ENCODE results near the gene GPBP1L1. TPM values are rescaled to one million over a fixed set of nuclear protein-coding genes. Genes with fewer than 3 reads are reported as not detected.

Gene GPBP1L1
- total and polyA plus RNA-seq, 9 of the 15 experiments (the other 6 are each of a cell fraction or from before 2014, with no cell fraction given), result 86.0 to 216 (median 138) TPM

DNA sequence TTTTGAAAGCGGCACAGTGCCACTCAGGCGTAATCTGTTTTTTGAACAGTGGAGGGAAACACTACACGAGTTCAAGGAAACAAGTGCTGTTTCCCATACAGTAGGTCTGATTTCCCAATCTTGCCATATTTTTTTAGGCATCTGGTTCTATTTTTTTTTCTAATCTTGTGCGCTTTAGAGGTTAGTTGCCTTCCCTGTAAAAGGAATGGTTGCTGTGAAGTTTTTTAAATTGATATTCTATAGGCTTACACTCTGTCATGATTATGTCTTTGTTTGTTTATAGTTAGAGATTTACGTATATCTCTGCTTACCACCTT is 101.3 kb downstream of the GPBP1L1 start:
- intact Hi-C loops (cut with micrococcal nuclease) (no loop called here), in situ Hi-C loops (cut with MboI) (no loop called here)
- H2AFZ ChIP-seq (ENCODE audit: low read depth, low read length), result no peak overlapping the region
- TF ChIP-seq JUND (IDR thresholded peaks at IDR 0.05; ENCODE audit: borderline replicate concordance, low read depth, low read length) (no peak), JUND (tag; IDR thresholded peaks at IDR 0.05; ENCODE audit: borderline replicate concordance, low read depth, low read length) (no peak), NFE2L1 (tag; IDR thresholded peaks at IDR 0.05; ENCODE audit: borderline replicate concordance, low read depth) (no peak), HNRNPUL1 (IDR thresholded peaks at IDR 0.05; ENCODE audit: low read length) (no peak), RBM22 (IDR thresholded peaks at IDR 0.05; ENCODE audit: low read depth, low read length, poor library complexity, severe bottlenecking) (no peak), ZNF175 (CRISPR knock-in tag; IDR thresholded peaks at IDR 0.05; ENCODE audit: low read depth) (no peak), HNRNPL (IDR thresholded peaks at IDR 0.05; ENCODE audit: low read depth, low read length) (no peak), ZEB2 (IDR thresholded peaks at IDR 0.05) (no peak), ZFP36 (IDR thresholded peaks at IDR 0.05; ENCODE audit: low read depth, low read length, partially characterized antibody) (no peak)
- TF ChIP-seq, protein P1, sequence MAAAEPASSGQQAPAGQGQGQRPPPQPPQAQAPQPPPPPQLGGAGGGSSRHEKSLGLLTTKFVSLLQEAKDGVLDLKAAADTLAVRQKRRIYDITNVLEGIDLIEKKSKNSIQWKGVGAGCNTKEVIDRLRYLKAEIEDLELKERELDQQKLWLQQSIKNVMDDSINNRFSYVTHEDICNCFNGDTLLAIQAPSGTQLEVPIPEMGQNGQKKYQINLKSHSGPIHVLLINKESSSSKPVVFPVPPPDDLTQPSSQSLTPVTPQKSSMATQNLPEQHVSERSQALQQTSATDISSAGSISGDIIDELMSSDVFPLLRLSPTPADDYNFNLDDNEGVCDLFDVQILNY (CRISPR knock-in tag; IDR thresholded peaks at IDR 0.05), result no peak
- TF ChIP-seq, protein P2, sequence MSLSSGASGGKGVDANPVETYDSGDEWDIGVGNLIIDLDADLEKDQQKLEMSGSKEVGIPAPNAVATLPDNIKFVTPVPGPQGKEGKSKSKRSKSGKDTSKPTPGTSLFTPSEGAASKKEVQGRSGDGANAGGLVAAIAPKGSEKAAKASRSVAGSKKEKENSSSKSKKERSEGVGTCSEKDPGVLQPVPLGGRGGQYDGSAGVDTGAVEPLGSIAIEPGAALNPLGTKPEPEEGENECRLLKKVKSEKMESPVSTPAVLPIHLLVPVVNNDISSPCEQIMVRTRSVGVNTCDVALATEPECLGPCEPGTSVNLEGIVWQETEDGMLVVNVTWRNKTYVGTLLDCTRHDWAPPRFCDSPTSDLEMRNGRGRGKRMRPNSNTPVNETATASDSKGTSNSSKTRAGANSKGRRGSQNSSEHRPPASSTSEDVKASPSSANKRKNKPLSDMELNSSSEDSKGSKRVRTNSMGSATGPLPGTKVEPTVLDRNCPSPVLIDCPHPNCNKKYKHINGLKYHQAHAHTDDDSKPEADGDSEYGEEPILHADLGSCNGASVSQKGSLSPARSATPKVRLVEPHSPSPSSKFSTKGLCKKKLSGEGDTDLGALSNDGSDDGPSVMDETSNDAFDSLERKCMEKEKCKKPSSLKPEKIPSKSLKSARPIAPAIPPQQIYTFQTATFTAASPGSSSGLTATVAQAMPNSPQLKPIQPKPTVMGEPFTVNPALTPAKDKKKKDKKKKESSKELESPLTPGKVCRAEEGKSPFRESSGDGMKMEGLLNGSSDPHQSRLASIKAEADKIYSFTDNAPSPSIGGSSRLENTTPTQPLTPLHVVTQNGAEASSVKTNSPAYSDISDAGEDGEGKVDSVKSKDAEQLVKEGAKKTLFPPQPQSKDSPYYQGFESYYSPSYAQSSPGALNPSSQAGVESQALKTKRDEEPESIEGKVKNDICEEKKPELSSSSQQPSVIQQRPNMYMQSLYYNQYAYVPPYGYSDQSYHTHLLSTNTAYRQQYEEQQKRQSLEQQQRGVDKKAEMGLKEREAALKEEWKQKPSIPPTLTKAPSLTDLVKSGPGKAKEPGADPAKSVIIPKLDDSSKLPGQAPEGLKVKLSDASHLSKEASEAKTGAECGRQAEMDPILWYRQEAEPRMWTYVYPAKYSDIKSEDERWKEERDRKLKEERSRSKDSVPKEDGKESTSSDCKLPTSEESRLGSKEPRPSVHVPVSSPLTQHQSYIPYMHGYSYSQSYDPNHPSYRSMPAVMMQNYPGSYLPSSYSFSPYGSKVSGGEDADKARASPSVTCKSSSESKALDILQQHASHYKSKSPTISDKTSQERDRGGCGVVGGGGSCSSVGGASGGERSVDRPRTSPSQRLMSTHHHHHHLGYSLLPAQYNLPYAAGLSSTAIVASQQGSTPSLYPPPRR (CRISPR knock-in tag; IDR thresholded peaks at IDR 0.05; ENCODE audit: borderline replicate concordance), result 0 out of 2 replicates have a peak, but pooled peaks have one; percentile 31
- TF ChIP-seq, protein P3, sequence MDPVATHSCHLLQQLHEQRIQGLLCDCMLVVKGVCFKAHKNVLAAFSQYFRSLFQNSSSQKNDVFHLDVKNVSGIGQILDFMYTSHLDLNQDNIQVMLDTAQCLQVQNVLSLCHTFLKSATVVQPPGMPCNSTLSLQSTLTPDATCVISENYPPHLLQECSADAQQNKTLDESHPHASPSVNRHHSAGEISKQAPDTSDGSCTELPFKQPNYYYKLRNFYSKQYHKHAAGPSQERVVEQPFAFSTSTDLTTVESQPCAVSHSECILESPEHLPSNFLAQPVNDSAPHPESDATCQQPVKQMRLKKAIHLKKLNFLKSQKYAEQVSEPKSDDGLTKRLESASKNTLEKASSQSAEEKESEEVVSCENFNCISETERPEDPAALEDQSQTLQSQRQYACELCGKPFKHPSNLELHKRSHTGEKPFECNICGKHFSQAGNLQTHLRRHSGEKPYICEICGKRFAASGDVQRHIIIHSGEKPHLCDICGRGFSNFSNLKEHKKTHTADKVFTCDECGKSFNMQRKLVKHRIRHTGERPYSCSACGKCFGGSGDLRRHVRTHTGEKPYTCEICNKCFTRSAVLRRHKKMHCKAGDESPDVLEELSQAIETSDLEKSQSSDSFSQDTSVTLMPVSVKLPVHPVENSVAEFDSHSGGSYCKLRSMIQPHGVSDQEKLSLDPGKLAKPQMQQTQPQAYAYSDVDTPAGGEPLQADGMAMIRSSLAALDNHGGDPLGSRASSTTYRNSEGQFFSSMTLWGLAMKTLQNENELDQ (CRISPR knock-in tag; IDR thresholded peaks at IDR 0.05; ENCODE audit: borderline replicate concordance), result 0 out of 2 replicates have a peak, but pooled peaks have one; percentile 18
- TF ChIP-seq, protein P4, sequence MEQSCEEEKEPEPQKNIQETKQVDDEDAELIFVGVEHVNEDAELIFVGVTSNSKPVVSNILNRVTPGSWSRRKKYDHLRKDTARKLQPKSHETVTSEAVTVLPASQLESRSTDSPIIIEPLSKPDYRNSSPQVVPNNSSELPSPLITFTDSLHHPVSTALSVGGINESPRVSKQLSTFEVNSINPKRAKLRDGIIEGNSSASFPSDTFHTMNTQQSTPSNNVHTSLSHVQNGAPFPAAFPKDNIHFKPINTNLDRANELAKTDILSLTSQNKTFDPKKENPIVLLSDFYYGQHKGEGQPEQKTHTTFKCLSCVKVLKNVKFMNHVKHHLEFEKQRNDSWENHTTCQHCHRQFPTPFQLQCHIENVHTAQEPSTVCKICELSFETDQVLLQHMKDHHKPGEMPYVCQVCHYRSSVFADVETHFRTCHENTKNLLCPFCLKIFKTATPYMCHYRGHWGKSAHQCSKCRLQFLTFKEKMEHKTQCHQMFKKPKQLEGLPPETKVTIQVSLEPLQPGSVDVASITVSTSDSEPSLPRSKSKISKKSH (CRISPR knock-in tag; IDR thresholded peaks at IDR 0.05), result no peak

More for the DNA sequence above, 101.3 kb downstream of the GPBP1L1 start:
- ChIA-PET CTCF (ENCODE audit: low intra/inter-chr PET ratio) (no interaction called here), POLR2A (interaction anchor here (0.6 to 10.2 kb wide), 48 partner anchors 9 to 1218 kb away, joined by 3 to 142 read pairs (median 5); partner anchors contain the start of genes AKR1A1, CCDC163, GPBP1L1 and MMACHC)
- DNase-seq (ENCODE audit: extremely low read depth in 1 of 4, low spot score in 3 of 4), result no peak
- Histone ChIP-seq H3K36me3 (ENCODE audit: control insufficient read depth, insufficient read depth, low read length) (peaks cover 49% of the 10 kb centered on the region), H3K79me2 (ENCODE audit: control insufficient read depth, insufficient read depth, low read length) (peaks cover 66% of the 10 kb centered on the region), H3K9ac (ENCODE audit: insufficient read depth in 1 of 2, low read depth in 2 of 2, low read length in 2 of 2) (peak overlapping the region; percentile 99 to 100), H3K4me2 (ENCODE audit: insufficient read depth, low read length) (peak overlapping the region; percentile 99), H3K27me3 (ENCODE audit: control insufficient read depth in 2 of 2, insufficient read depth in 2 of 2, low read length in 2 of 2) (no peaks in the 10 kb centered on the region), H3K4me3 (peak overlapping the region; percentile 88), H3K27ac (ENCODE audit: extremely low read depth, low read depth, low read length) (peak overlapping the region; percentile 97), H3K4me1 (replicated peaks in 1 of 2; ENCODE audit: control insufficient read depth in 2 of 2, insufficient read depth in 2 of 2, low read length in 2 of 2) (peaks cover 6 to 27% of the 10 kb centered on the region in 2 experiments; a peak in 4 of 5 replicates), H3K9me1 (ENCODE audit: control insufficient read depth, insufficient read depth, low read length) (peaks cover 3% of the 10 kb centered on the region), H4K20me1 (replicated peaks; ENCODE audit: control insufficient read depth, insufficient read depth, low read length) (peaks cover 35% of the 10 kb centered on the region), H3K9me3 (replicated peaks; ENCODE audit: control insufficient read depth, insufficient read depth, low read depth, low read length) (no peaks in the 10 kb centered on the region)
- no TSS peak for BruUV-seq (replicated peaks)
- no peak for ATAC-seq
- WGBS (ENCODE audit: insufficient coverage, low coverage, missing lambda C conversion rate), result 2% methylated on average over 5 of the region's 5 CpGs
- FAIRE-seq, result no peak

Data from K562 (cell line).